Skin epidermis (tissue), 12 donors: ENCODE measurements around the gene MYCBPAP.
A peak's percentile ranks its signal among the peaks of the same experiment; 100 is the strongest.

Experiments used
- H3K27ac ChIP-seq, 21 experiments: fragments of 200-600 bp; sonication (generic) in 11 of 21; one replicate each; pipeline ENCODE4 v1.5.0; 2020; ENCODE audit warnings: mild to moderate bottlenecking in 3 of 21, inconsistent platforms in 2 of 21, moderate library complexity in 2 of 21
- H3K4me3 ChIP-seq, 7 experiments: fragments of 200-600 bp; sonication (generic) in 2 of 7; one replicate each; pipeline ENCODE4 v1.5.0; 2020; ENCODE audit warnings: inconsistent platforms in 2 of 7, mild to moderate bottlenecking in 2 of 7, moderate library complexity in 1 of 7

MYCBPAP gene

DNA sequence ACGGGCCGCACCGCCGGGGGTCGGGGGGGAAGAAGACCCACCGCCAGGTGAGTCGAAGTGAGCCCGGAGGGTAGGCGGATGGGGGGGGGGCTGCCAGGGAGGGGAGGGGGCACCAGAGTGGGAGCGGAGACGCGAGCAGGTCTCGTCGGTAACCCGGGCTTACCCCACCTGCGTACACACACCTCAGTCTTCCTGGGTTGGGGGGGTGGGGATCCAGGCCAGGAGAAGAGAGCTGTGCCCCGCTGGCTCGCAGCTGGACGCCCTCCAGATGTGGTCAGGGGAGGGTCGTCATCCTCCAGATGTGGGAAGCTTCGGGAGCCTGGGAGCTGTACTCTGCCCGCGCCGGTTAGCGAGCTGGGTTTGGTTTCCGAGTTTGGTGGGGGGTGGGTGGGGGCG, 53.5 kb downstream of the MYCBPAP start:
- peak overlapping the region; percentile 39 to 56 (median 49) for H3K4me3 ChIP-seq
- H3K27ac ChIP-seq = peak overlapping the region in 9 of 21 experiments; percentile 4 to 75 (median 47)

GRCh38 chr17:50562242-50563091, 54.2 kb downstream of the MYCBPAP start:
- H3K27ac ChIP-seq = peak overlapping the region in 7 of 21 experiments; percentile 0 to 75 (median 38)
- H3K4me3 ChIP-seq = peak overlapping the region in 5 of 7 experiments; percentile 39 to 56 (median 49)

DNA sequence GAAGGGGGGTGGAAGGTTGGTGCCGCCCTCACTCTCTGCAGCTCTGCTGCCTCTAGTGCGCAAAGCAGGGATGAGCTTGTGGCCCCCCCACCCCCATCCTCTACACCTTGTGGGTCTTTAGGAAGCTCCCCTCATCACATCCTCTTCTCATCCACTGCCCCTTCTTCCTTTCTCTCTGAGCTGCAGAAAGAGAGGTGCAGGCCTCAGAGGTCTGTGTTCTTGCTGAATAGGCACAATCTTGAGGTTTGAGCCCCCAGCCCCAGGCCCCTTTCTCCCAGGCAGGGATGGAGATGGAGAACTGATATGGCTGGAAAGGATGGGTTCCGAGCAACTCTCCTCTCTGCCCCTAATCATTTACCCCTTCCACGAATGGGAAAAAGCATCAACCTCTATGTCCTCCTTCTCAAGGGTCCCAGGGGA, 54.9 kb downstream of the MYCBPAP start:
- H3K4me3 ChIP-seq = no peak overlapping the region
- peak overlapping the region in 5 of 21 experiments; percentile 24 to 75 (median 47) for H3K27ac ChIP-seq

DNA sequence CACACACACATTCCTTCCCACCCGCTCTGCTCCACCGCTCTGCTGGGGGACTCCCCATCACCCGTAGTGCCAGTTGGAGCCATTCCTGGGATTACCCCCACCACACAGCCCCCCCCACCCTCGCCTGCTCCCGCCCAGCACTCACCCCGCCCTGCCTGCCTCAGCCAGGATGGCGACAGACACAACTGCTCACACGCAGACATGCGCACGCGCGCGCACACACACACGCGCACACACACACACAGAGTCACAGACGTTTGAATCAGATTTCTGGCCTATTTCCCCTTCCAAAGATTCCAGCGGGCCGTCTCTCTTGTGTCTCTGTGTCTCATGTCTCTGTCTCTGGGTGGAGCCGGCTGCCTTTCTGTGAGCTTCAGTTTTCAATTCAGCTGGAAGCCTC, 56.7 kb downstream of the MYCBPAP start:
- H3K4me3 ChIP-seq = no peak overlapping the region

GRCh38 chr17:50565402-50566350, 57.4 kb downstream of the MYCBPAP start:
- H3K4me3 ChIP-seq = no peak overlapping the region
- H3K27ac ChIP-seq = peak overlapping the region in 18 of 21 experiments; percentile 7 to 85 (median 54)

More for the DNA sequence above, 56.7 kb downstream of the MYCBPAP start:
- H3K27ac ChIP-seq = peak overlapping the region in 19 of 21 experiments; percentile 22 to 85 (median 56)

GRCh38 chr17:50566886-50567285, 58.6 kb downstream of the MYCBPAP start:
- H3K27ac ChIP-seq = no peak overlapping the region
- H3K4me3 ChIP-seq = no peak overlapping the region

DNA sequence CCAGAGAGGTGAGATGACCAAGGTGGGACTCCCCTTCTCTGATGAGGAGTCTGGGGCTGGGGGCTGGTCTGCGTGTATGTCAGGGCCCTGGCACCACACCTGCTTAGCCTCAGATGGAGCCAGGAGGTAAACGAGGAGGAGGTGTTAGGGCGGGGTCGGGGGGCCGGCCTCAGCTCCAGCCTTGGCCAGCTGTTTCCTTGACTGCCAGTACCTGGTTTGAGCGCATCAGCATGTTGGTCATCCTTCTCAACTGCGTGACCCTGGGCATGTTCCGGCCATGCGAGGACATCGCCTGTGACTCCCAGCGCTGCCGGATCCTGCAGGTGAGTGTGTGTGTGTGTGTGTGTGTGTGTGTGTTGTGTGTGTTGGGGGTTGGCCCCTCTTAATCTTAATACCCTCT, 60.4 kb downstream of the MYCBPAP start:
- Histone ChIP-seq H3K4me3 (no peak overlapping the region), H3K27ac (no peak overlapping the region)

DNA sequence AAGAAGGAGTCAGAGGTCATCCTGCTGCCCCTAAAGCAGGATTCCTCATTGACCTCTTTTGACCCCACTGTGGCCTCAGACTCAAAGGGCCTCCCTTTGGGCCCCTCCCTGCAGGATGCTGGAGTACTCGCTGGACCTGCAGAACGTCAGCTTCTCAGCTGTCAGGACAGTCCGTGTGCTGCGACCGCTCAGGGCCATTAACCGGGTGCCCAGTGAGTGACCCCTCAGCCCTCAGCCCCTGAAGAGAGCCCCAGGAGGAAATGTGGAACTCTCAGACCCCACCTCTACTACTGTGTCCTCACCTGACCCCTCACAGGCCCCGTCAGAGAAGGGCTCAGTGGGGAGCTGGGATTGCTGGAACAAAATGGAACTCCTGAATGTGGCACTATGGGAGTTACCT, 61.4 kb downstream of the MYCBPAP start:
- Histone ChIP-seq H3K27ac (no peak overlapping the region), H3K4me3 (no peak overlapping the region)

- Histone ChIP-seq H3K27ac (no peak overlapping the region), H3K4me3 (no peak overlapping the region)
Measured at GRCh38 chr17:50570032-50570431, 61.8 kb downstream of the MYCBPAP start.

GRCh38 chr17:50570528-50570927, 62.3 kb downstream of the MYCBPAP start:
- H3K27ac ChIP-seq = no peak overlapping the region
- H3K4me3 ChIP-seq = no peak overlapping the region

DNA sequence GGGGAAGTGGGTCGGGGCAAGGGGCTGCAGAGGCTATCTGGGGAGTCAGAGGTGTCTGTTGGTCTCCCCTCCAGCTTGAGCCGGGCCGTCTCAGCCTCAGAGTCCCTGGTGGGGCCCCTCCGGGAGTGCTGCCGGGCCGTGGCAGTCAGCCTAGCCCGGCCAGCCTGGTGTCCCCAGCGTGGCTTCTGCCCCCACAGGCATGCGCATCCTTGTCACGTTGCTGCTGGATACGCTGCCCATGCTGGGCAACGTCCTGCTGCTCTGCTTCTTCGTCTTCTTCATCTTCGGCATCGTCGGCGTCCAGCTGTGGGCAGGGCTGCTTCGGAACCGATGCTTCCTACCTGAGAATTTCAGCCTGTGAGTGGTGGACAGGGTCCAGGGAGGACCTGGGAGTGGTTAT, 63.4 kb downstream of the MYCBPAP start:
- Histone ChIP-seq H3K4me3 (no peak overlapping the region), H3K27ac (no peak overlapping the region)

DNA sequence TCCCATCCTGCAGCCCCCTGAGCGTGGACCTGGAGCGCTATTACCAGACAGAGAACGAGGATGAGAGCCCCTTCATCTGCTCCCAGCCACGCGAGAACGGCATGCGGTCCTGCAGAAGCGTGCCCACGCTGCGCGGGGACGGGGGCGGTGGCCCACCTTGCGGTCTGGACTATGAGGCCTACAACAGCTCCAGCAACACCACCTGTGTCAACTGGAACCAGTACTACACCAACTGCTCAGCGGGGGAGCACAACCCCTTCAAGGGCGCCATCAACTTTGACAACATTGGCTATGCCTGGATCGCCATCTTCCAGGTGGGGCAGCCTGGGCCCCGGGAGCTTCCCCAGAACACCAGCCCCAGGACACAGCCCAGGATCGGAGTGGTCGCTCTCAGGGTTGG, 64.3 kb downstream of the MYCBPAP start:
- Histone ChIP-seq H3K4me3 (no peak overlapping the region), H3K27ac (no peak overlapping the region)

DNA sequence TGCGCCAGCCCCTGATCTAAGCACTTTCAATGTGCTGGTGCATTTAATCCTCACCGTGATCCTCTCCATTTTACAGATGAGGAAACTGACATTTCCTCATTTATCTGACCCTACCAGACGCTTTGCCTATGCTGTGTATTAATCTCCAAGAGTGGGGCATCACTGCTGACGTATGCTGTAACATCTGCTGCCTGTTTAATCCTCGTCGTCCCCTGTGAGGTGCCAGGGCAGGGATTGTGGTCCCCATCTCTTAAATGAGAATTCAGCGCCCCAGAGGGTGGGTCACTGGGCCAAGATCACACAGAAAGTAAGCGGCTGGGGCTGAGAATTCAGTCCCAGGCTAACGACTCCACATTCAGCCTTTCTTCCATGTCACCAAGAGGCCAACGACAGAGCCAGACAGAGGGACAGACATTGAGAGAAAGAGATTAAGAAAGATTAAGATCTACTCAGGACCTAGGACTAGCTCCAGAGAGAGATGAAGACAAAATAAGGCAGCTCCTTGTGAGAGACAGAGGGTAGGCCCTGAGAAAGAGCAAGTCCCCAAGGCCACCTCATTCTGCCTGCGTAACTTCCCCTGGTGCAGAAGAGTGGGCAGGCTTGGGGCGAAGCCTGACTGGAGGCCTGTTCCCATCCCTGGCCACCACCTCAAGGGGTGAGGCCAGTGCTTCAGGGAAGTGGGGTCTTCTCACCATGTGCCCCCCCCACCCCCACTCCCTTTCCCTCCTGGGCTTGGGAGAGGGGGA, 65.8 kb downstream of the MYCBPAP start:
- H3K27ac ChIP-seq = no peak overlapping the region

DNA sequence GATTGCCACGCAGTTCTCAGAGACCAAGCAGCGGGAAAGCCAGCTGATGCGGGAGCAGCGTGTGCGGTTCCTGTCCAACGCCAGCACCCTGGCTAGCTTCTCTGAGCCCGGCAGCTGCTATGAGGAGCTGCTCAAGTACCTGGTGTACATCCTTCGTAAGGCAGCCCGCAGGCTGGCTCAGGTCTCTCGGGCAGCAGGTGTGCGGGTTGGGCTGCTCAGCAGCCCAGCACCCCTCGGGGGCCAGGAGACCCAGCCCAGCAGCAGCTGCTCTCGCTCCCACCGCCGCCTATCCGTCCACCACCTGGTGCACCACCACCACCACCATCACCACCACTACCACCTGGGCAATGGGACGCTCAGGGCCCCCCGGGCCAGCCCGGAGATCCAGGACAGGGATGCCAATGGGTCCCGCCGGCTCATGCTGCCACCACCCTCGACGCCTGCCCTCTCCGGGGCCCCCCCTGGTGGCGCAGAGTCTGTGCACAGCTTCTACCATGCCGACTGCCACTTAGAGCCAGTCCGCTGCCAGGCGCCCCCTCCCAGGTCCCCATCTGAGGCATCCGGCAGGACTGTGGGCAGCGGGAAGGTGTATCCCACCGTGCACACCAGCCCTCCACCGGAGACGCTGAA, 67.5 kb downstream of the MYCBPAP start:
- Histone ChIP-seq H3K4me3 (no peak overlapping the region), H3K27ac (no peak overlapping the region)

More for the DNA sequence above, 65.8 kb downstream of the MYCBPAP start:
- H3K4me3 ChIP-seq = no peak overlapping the region

DNA sequence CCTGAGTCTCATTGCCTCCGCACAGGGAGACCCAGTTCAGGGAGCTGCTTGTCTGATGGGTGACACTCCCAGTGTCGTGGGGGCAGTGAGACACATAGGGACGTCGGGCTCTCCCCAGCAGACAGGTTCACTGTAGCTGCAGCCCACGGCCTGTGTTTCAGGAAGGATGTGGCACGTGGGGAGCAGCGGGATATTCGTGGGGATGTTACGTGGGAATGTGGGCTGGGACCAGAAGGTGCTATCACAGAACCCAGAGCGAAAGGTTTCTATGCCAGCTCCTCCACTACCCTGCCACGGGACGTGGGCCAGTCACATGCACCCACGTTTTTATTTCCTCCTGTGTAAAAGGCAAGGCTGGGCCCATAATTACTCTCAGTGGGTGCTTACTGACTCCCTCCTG, 68.6 kb downstream of the MYCBPAP start:
- H3K4me3 ChIP-seq = no peak overlapping the region
- no peak overlapping the region for H3K27ac ChIP-seq

DNA sequence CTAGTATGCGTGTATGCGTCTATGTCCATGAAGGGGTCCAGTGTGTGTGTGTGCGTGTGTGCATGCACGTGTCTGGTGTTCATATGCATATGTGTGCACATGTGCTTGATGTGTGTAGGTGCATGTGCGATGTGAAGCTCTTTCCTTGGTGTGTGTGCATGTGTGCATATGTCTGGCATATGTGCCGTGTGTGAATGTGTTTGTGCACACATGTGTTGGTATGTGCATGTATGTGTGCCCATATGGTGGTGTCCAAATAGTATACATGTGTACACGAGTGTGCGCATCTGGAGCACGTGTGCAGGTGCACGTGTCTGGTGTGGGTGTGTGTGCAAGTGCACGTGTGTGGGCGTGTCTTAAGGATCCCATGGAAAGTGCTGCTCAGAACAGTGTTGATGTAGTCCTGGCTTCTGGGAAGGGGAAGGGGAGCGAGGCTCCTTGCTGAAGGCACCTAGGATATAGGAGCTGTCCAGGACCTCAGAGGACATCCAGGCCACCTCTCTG, 69.3 kb downstream of the MYCBPAP start:
- Histone ChIP-seq H3K4me3 (no peak overlapping the region), H3K27ac (no peak overlapping the region)

DNA sequence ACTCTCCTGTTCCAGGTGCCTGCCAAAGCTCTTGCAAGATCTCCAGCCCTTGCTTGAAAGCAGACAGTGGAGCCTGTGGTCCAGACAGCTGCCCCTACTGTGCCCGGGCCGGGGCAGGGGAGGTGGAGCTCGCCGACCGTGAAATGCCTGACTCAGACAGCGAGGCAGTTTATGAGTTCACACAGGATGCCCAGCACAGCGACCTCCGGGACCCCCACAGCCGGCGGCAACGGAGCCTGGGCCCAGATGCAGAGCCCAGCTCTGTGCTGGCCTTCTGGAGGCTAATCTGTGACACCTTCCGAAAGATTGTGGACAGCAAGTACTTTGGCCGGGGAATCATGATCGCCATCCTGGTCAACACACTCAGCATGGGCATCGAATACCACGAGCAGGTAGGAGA, 69.9 kb downstream of the MYCBPAP start:
- Histone ChIP-seq H3K4me3 (no peak overlapping the region), H3K27ac (no peak overlapping the region)

GRCh38 chr17:50579399-50579798, 71.2 kb downstream of the MYCBPAP start:
- Histone ChIP-seq H3K4me3 (no peak overlapping the region), H3K27ac (no peak overlapping the region)

GRCh38 chr17:50580646-50581045, 72.4 kb downstream of the MYCBPAP start:
- H3K4me3 ChIP-seq = no peak overlapping the region
- no peak overlapping the region for H3K27ac ChIP-seq
